Suppressor macrophage treated with lipopolysaccharide for 1 hour (primary cell): ENCODE data around the gene CDH4.

ENCODE experiments used
- DNase-seq, 3 donors: peaks; one replicate each; pipeline ENCODE4 v3.0.0-alpha.2; 2020 to 2022

Gene CDH4

DNA sequence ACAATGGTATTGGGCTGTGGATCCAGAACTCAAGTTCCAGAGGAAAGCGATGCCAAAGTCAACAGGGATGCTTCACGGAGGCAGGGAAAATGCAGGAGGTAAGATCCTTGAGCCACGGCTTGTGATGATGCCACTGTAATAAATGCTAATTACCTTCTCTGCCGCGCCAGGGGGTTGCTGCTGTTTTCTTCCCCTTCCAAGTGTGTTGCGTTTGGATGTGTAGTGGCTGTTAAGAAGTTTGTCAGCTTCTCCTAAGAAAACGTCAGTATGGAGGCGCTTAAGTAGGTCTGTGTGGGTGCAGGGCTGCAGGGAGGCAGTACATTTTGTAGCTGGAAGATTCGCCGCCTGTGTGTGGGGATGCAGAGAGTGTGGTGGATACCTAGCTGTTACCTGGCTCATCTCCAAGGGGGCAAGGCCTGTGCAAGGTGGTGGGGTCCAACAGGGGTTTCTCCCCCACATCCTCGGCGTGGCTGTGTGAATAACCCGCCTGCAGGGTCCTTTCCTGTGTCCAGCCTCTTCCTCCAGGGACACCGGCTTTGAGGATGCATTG is 318.7 kb downstream of the CDH4 start:
- DNase-seq: no peak

DNA sequence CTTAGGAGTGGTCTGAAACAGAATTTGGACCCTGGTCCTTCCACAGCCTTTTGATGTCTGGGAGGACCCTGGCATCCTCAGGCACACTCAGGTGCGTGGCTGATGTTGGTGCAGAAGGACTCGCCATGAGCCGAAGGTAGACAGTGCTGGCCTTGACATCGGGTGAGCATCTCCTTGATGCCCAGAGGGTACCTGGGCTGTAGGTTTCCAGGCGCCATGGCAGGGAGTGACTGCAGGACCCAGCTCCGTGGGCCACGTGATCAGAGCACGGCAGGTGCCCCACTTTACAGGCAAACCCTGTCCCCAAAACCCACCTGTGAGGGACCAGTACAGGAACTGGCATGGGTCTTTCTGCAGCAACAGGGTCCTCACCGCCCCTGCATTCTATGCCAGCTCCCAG is 319.2 kb downstream of the CDH4 start:
- no peak for DNase-seq

DNA sequence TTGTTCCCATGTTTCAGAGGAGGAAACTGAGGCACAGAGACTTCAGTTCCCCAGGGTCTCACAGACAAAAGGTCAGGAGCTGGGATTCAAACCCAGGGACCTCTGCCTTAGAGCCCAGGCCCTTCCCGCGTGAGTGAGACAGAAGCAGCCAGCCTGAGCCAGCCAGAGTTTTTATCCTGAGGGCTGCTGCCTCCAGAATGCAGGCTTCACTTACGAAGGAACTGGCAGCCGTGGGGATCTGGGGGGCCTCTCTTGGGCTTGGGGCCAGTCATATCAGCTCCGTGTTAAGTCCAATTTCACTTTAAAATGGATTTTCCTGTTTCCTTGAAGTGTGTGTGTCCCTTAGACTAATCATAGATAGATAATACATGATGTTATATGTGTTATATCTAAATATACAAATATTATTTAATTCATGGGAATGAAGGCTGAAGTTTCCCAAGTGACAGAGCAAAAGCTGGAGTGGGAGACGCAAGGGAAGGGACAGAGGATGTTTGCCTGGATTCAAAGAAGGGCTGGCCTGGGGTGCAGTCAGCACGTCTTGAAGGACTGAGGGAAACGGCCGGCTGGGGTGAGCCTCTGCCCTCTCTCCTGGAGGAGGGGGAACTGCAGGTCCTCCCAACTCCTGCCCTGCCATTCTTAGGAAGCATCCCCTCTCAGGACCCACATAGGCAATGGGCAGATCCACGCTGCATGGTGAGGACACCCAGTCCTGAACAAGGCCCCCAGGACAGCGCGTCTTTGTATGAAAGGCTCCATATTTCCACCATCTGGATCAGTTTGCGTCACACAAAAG is 320.1 kb downstream of the CDH4 start:
- no peak for DNase-seq

DNA sequence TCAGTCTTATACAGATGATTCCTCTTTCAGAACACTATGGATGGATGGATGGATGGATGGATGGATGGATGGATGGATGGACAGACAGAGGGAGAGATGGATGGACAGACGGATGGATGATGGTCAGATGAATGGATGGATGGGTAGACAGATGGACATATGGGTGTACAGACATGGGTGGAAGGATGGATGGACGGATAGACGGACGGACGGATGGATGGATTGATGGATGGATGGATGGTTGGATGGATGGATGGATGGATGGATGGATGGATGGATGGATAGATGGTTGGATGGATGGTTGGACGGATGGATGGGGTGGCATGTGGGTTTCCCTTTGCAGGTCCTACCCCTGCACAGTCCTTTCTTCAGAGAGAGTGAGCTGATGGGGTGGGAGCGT is 320.7 kb downstream of the CDH4 start:
- no peak for DNase-seq

DNA sequence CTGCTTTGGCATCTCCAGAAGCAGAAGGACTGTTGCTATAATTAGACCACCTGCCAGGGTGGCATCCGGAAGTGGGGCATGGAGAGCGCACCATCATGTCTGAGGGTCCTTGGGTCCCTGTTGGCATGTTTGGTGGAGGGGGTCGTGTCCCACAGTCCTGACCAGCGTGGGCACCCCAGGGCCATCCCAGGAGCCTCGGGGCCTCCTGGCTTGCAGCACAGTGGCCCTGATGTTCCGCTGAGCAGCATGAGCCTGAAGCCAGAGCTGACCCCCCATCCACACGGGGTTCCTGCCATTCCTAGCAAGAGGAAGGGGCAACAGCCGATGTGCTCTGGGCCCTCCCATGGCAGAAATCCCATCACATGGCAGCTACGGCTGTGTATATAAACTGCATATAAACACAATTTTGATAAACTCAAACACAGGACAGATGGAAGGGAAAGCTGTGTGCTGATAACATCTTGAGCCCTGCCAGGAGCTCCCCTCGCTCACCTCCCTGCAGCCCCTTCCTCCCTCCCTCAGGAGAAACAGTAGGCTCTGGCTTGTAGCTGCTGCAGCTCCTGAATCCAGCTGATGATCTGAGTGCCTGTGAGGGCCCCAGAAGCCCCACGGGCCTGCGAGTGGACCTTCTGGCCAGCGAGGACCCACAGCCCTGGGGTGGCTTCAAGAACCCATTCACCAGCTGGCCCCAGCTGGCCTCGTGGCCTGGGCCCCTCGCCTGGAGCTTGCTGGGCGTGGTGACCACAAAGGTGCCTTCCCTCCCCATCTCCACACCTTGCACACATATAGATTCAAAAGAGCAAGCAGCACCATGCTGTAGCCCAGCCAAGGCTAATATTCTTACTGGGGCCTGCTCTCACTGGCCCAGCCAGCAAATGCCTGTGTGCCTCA is 321.6 kb downstream of the CDH4 start:
- DNase-seq: no peak

DNA sequence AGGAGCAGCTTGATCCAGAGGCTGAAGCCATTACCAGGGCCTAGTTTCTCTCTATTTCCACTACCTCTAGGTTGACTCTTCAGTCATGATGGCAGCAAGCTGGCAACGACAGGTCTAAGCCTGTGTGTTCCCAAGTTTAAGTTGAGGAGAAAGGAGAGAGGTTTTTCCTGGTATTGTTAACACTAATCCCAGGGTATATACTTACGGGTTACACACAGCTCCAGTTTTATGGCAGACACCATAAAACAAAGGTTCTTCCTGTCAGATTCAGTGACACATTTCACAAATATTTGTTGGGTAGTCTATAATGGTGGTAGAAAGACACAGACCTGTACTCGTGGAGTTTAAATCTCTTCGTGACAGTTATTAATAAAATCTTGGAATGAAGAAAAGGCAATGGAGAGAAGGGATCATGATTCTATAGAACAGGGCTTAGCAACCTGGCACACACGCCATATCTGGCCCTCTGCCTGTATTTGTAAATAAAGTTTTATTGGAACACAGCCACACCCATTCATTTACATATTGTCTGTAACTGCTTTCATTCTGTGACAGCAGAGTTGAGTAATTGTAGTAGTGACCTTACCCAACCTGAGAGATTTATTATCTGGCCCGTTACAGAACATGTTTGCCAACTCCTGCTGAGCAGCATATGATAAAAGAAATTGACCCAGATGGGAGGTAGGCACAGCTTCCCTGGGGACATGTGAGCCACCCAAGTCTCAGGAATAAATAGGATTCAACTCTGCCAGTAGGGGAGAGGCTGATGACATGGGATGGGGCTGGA is 323.3 kb downstream of the CDH4 start:
- DNase-seq: no peak

DNA sequence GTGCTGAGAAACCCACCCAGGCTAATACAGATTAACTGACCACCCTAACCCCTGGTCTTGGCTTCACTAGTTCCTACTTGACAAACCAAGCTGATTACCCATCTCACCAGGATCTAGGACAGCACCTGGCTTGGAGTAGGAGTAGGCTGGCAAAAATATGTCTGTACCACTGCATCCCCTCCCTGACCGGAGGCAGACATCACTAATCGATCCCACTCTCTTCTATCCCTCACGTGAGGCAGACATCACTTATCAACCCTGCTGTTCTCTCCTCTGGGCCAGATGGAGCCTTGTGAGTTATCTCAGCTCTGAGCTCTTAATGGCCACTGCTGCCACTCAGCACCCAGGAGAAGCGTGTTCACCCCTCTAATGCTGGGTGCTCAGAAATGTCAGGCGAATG is 324.3 kb downstream of the CDH4 start:
- DNase-seq: no peak

DNA sequence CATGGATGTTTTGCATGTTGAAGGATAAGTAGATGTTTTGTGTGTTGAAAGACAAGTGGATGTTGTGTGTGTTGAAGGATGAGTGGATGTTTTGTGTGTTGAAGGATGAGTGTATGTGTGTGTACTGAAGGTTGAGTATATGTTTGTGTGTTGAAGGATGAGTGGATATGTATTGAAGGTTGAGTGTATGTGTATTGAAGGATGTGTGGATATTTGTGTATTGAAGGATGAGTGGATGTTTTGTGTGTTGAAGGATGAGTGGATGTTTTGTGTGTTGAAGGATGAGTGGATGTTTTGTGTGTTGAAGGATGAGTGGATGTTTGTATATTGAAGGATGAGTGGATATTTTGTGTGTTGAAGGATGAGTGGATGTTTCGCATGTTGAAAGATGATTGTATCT is 325.0 kb downstream of the CDH4 start:
- DNase-seq: no peak

DNA sequence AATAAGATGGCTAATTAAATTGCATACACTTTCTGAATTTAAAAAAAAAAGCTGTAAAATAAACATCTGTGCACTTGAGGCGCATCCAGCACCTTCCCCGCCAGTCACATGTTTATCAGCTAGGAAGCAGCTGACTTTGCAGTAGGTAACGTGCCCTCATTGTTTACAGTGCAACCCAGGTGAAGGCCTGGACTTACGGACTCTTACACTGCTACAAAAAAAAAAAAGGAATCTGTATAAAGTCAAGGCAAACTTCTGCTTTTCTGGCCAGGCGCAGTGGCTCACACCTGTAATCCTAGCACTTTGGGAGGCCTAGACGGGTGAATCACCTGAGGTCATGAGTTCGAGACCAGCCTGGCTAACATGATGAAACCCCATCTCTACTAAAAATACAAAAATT is 327.8 kb downstream of the CDH4 start:
- DNase-seq: no peak

DNA sequence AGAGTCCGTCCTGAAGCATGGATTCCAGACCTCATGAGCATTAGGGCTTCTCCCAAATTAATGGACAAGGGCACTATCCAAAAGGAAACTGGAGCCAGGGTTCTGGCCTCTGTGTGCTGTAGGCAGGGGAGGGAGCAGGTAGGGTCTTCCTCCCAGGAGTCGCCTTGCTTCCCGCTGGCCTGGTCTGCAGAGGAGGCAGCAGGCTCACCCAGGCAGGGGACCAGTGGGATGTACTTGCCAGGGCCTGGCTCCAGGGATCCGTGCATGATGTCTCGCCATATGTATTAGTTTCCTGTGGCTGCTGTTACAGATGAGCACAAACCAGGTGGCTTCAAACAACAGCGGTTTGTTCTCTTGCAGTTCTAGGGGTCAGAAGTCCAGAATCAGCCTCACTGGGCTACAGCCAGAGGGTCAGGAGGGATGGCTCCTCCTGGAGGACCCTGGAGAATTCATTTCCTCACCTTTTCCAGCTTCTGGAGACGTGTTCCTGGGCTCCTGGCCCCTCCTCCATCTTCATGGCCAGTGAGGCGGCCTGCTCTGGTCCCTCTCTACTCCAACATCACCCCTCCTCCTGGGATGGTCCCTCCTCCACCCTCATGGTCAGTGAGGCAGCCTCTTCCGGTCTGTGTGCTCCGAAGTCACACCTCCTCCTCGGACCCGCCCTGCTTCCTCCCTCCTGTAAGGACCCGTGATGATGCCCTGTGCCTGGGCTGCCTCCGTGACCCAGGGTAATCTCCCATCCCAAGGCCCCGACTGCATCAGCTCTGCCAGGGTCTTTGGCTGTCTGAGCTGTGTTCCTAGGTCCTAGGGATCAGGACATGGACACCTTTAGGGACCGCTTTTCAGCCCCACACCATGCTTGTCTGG is 329.1 kb downstream of the CDH4 start:
- DNase-seq: no peak

DNA sequence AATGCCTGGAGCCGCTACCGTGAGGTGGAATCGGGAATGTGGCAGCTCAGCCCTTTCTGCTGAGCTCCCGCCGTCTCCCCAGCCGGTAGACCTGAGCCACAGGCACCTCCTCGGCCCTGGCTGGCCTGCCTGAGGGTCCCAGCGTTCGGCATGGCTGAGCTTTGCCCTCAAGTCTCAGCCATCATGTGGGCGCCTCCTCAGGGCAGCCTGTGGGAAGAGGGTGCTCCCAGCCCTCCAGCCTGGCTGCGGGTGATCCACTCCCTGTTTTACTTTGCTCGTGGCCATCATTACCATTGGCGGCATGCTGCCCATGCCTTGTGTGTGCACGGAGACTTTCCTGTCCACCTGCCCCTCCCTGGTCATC is 329.7 kb downstream of the CDH4 start:
- no peak for DNase-seq

DNA sequence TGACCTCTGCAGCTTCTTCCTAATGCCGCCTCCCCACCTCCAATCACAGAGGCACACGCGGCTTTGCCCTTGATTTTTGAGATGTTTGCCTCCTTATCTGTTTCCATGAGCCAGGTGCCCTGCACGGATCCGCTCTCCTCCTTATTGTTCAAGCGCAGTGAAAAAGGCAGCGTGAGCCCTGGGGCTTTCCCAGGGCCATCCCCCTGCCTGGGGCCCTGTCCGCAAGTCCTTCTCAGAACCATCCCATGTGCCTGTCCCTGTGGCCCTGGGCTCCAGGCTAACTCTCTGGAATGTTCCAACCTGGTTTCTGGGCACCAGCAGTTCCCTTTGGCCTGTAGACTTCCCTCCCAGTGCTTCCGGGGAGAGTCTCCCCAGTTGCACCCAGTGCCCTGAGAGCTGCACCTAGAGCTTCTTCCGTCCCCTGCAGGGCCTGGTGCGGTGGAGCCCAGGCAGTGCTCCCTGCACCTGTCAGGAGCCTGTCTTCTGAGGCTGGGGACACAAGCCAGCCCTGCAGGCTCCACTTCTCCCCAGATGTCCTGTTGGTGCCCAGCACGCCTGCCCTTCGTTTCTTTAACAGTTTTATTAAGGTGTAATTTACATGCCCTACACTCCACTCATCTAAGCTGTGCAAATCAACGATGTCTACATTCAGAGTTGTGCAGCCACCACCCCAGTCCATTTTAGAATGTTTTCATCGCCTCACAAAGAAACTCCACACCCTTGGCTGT is 330.3 kb downstream of the CDH4 start:
- DNase-seq: no peak

DNA sequence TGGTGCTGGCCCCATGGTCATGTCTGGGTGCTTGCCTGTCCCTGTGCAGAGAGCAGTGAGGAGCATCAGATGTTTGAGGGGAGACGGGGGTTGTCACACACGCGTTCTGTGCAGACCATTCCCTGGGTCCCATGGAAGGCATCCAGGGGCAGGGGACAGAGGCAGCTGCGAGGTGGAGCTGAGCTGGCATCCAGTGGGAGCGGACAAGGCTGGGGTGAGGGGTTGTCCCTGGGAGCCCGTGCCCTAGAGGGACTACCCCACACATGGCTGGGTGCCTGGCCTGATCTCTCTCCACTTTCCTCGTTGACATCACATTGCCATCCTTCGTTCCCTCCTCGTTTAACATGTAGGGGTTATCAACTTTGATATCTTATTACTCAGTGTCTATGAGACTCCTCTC is 331.3 kb downstream of the CDH4 start:
- no peak for DNase-seq

DNA sequence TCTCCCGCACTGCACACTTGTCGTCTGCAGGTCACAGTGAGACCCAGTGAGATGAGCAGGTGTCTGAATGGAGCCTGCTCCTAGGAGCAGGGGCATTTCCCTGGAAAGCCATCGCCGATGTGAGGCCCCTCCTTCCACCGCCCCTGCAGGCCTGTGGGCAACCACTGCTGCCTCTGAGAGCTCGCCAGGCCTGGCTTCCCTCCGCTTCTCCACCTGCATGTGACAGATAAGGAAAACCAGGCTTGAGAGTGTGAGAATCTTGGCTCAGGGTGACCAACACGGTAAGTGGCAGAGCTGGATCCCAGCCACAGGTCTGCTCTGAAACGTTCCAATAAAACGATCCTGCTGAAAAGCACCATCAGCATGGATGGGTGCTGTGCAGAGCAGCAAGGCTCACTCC is 332.8 kb downstream of the CDH4 start:
- DNase-seq: no peak

DNA sequence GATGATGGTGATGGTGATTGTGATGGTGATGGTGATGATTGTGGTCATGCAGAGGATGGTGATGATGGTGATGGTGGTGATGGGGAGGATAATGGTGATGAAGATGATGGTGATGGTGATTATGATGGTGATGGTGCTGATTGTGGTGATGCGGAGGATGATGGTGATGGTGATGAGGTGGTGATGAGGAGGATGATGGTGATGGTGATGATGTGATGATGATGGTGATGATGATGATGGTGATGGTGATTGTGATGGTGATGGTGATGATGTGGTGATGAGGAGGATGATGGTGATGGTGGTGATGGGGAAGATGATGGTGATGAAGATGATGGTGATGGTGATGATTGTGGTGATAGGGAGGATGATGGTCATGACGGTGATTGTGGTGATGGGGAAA is 333.7 kb downstream of the CDH4 start:
- no peak for DNase-seq

DNA sequence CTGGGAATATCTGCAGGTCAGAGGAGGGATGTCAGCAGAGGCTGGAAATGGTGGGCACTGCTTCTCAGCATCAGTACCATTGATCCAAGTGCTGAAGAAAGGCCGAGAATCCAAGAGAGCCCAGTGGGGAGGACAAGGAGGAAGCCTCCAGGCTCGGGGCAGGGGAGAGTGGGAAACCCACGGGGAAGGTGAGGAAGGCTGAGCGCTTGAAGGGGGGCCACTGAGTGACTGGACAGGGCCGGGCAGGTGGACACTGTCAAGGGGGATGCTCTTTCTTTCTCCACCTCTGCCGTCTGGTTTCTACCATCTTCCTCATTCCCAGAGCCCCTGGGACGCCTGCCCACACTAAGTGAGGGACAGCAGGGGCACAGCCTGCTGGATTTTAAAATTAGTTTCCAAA is 335.0 kb downstream of the CDH4 start:
- DNase-seq: no peak

DNA sequence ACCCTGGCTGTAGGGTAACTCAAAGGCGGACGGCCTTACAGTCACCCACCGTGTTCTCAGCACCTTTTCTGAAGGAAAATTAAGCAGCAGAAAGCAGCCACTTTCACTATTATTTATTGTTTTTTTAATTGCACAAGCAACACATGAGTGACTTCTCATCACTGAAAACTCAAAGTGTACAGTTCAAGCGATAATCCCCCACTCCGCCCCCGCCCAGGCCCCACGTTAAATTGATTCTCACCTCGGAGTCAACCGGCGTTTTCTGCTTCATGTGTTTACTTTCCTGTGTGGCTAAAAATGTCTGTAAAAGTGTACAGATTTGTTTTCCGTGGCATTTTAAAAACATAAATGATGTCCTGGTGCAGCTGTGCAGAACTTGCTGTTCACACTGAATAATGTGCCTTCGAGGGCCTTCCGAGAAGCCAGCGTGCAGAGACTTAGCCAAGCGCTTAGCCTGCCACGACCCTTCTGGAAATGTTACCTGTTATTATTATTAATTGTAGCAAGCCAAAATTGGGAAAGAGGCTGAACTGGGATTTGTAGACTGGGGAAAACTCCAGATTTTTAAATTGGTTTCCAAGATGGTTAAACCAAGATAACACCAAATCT is 335.7 kb downstream of the CDH4 start:
- no peak for DNase-seq

DNA sequence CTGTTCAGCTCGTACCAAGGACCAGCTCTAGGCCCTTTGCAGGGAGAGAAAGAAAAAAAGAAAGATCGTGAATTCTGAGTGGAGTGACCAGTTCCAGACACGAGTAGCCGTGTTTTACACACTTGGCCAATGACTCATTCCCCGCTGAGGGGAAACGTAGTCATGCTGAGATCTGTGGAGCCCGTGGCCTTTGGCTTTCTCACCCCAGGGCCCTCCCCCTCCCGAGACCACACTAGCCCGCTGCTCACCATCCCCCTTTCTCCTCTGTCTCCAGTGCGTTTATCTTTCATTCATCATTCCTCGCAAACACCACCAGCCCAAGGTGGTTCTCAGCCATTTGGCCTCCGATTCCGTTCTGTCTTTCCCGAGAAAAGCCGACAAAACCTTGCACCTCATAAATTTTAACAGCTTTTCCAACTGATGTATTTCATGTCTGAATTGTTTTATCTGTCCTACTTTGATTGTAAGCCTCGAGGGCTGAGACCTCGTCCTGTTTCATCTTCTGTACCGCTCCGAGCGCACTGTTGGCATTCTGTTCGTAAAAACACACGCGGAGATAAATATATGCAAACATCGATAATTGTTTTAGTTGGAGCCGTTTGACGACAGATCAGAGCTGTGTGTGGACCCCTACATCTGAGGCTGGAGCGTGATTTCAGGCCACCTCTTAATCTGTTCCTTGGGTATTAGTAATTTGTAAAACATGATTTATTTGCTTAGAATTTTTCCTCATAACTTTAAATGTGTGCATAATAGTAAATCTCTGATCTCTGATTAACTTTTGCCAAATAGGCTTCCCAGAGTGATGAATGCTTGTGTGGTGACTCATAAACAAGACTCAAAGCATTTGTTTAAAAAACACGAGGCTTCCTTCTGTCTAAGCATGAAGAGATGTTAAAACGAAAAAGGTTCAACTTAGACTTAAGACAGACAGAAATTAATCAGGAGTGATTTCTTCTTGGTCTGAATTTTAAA is 336.6 kb downstream of the CDH4 start:
- DNase-seq: no peak

DNA sequence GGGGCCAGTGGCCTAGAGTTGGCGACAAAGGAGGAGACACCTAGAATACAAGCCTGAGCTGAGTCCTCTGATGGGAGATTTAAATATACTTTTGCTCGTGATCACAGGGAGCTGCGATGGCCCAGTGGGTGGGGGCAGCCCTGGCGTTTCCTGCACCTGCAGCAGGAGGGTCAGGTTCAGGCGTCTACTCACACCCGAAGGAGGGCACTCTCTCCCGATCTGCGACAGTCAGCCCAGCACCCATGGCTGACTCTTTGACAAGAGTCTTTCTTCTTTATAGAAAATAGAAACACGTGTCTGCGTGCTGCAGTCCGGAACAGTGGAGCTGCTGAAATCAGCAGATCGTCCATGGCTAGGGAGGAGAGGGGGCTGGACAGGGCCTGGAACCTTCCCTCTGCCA is 338.2 kb downstream of the CDH4 start:
- DNase-seq: no peak

DNA sequence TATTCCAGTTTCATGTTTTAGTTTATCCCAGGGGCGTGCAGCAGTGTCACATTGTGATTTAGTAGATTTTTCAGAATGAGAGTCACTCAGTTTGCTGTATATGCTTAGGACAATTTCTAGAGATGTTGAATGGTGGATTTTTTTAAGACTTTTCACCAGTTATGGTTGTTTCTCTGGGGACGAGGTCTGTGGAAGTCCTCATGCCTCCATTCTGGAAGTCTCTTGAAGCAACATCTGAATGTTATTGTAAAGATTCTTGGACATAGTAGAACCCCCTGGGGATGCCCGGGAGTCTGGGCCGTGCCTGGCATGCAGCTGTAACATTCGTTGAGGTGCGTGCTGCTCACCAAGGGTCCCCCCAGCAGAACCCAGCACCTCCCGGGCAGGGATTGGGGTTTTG is 341.5 kb downstream of the CDH4 start:
- DNase-seq: no peak
